H1 (cell line): Measurements from ENCODE around the gene GCKR.

Experiments
- CHD2 ChIP-seq: IDR thresholded peaks from 2 replicates; pipeline ENCODE4 v1.6.1; 2012; ENCODE audit warnings: low read length, improper control_type of control experiment
- CTCF ChIP-seq, 3 experiments: IDR thresholded peaks; 1 replicate in 2 of 3; 2 replicates in 1 of 3; pipeline versions ENCODE4 v1.5.1 to v1.6.1; 2011; ENCODE audit warnings: low read length in 3 of 3, mild to moderate bottlenecking in 3 of 3, inconsistent platforms in 2 of 3, low read depth in 1 of 3, moderate library complexity in 1 of 3; ENCODE audit not compliant: insufficient read depth in 1 of 3; ENCODE audit errors: control extremely low read depth in 1 of 3
- EP300 ChIP-seq, 2 experiments: IDR thresholded peaks; 1 replicate in 1 of 2; 2 replicates in 1 of 2; pipeline ENCODE4 v1.6.1; 2011 to 2012; ENCODE audit warnings: low read depth in 2 of 2, low read length in 2 of 2, mild to moderate bottlenecking in 2 of 2, borderline replicate concordance in 1 of 2, inconsistent platforms in 1 of 2, moderate library complexity in 1 of 2
- EZH2 ChIP-seq: fragments of 200-600 bp; sonication (generic); IDR thresholded peaks from 2 replicates; pipeline ENCODE4 v1.7.1; 2012; ENCODE audit warnings: low read depth, mild to moderate bottlenecking, moderate library complexity, low read length, inconsistent platforms; ENCODE audit not compliant: severe bottlenecking
- POLR2A ChIP-seq, 2 experiments: IDR thresholded peaks; 1 replicate in 1 of 2; 2 replicates in 1 of 2; pipeline ENCODE4 v1.6.1; 2011; ENCODE audit warnings: low read depth in 2 of 2, low read length in 2 of 2, mild to moderate bottlenecking in 2 of 2; ENCODE audit errors: control extremely low read depth in 1 of 2
- USF2 ChIP-seq: IDR thresholded peaks from 2 replicates; pipeline ENCODE4 v1.6.1; 2011; ENCODE audit warnings: low read length, improper control_type of control experiment
- YY1 ChIP-seq: IDR thresholded peaks from 2 replicates; pipeline ENCODE4 v1.6.1; 2011; ENCODE audit warnings: low read depth, mild to moderate bottlenecking, low read length

GRCh38 chr2:27571681-27572080 is 75.0 kb downstream of the GCKR start:
- TF ChIP-seq CTCF (IDR thresholded peaks at IDR 0.05; ENCODE audit: control extremely low read depth in 1 of 3, insufficient read depth in 1 of 3, low read depth in 1 of 3, low read length in 3 of 3) (no peak), EZH2 (no peak), YY1 (no peak), EP300 (IDR thresholded peaks at IDR 0.05; ENCODE audit: borderline replicate concordance in 1 of 2, low read depth in 2 of 2, low read length in 2 of 2) (no peak), POLR2A (IDR thresholded peaks at IDR 0.05; ENCODE audit: control extremely low read depth in 1 of 2, low read depth in 2 of 2, low read length in 2 of 2) (no peak), USF2 (no peak), CHD2 (no peak)
